GM04503 (cell line): Measurements from ENCODE around the gene ELAPOR2.
"Not testable (repeated sequence)": the region's sequence is repeated elsewhere in the genome, so short reads cannot be mapped to it uniquely, and the experiment has no call there.

Experiments
- DNase-seq: peaks from one replicate; pipeline ENCODE4 v3.0.0-alpha.2; 2012; ENCODE audit warnings: low read depth

Gene ELAPOR2, protein sequence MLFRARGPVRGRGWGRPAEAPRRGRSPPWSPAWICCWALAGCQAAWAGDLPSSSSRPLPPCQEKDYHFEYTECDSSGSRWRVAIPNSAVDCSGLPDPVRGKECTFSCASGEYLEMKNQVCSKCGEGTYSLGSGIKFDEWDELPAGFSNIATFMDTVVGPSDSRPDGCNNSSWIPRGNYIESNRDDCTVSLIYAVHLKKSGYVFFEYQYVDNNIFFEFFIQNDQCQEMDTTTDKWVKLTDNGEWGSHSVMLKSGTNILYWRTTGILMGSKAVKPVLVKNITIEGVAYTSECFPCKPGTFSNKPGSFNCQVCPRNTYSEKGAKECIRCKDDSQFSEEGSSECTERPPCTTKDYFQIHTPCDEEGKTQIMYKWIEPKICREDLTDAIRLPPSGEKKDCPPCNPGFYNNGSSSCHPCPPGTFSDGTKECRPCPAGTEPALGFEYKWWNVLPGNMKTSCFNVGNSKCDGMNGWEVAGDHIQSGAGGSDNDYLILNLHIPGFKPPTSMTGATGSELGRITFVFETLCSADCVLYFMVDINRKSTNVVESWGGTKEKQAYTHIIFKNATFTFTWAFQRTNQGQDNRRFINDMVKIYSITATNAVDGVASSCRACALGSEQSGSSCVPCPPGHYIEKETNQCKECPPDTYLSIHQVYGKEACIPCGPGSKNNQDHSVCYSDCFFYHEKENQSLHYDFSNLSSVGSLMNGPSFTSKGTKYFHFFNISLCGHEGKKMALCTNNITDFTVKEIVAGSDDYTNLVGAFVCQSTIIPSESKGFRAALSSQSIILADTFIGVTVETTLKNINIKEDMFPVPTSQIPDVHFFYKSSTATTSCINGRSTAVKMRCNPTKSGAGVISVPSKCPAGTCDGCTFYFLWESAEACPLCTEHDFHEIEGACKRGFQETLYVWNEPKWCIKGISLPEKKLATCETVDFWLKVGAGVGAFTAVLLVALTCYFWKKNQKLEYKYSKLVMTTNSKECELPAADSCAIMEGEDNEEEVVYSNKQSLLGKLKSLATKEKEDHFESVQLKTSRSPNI

DNA sequence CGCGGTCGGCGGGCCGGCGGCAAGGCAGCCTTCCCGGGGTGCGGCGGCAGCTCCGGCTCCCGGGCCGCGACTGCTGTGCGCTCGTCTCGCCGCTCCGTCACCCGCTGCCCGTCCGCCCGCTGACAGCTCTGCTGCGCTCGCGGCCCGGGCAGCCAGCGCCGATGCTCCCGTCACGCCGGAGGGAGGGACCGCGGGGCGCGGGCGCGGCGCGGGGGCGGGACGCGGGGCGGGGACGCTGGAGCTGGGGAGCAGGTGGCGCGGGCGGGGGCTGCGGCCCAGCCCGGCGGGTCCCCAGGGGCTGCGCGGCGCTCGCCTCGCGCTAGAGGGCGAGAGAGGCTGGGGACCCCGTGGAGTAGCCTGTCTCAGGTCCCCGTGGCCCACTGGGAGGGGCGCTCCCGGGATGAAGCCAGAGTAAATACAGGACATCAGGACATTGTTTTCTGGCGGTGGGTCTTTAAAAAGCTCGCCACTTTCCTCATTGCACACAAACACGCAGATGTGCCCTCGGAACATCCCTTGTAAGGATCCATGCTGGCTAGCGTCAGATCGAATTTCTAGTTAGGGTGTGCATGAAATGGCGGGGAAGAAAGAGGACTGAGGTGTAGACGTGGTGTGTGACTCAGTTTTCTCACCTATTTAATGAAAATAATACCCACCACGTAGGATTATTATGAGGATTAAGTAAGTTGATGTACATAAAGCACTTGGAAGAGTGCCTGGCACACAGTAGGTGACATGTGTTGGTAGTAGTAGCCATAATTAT is at the start of gene ELAPOR2:
ELAPOR2 (minus strand) TSS at position 130 of the 763 bp plus-strand sequence. CDS start 141 bp downstream, outside the sequence.
- DNase-seq: no peak

DNA sequence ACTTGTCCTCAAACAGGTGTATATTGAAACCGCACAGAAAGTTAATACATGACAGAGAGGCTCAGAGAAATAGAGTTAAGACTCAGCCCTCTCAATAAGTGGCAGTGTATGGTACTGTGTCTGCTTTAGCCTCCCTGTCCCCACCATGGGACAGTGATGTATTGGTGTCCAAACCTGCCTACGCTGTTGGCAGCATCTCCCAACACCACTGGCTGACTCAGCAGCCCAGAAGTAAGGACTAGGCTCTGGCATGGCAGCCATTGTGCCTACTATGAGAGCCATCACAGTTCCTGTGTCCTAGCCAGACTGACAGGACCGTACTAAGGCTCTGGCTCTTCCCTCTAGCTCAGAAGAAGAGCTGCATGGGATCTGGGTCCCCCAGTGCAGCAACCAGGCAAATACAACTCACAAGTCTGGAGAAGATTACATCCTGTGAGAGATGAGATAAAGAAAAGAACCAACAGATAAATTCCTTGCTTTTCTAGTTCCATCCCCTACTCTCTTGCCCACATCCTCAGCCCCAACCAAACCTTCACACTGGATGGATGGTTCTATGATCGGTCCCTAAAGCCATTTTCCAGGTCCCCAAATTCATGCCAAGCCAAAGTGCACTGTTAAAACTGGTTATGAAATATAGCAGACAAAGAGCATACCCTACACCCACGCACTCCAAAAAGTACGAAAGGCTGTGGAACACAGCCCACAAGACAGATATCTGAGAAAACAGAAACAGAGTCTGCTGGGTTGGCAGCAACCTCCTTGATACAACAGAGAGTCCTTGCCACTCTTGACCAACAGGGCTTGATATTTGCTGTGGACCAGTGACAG is 48.7 kb upstream of the ELAPOR2 start:
- DNase-seq: no peak

- DNase-seq: no peak
Observed at GRCh38 chr7:87106974-87107612, 47.6 kb upstream of the ELAPOR2 start.

DNA sequence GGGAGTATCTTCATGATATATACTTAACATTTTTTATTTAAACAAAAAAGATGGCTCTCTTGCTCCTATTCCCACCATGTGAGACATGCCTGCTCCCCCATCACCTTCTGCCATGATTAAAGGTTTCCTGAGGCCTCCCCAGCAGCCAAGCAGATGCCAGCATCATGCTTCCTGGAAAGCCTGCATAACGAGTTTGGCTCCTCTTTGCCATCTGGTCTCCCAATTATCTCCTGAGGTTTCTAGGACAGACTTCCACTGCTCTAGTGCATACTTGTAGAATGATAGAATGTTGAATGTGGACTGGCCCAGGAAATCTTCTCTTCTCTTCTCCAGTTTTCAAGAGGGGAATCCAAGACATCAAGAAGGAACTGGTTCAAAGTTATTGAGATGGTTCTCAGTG is 45.9 kb upstream of the ELAPOR2 start:
- no peak for DNase-seq

DNA sequence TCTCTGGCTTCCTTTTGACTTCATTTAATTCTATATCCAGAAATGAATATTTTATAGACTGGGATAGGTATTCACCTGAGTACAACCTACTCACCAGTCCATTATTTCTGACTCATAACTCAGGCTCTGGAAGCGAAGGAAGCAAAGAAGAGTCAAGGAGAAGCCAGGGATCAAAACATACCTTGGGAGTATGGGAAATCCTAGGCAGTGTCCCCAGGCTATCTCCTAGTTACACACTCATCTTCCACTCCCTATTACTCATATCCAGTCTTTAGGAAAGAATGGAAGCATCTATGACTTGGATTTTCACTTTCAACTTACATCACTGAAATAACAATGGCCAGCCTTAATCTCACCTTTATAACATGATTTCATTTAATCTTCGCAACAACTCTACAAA is 40.9 kb upstream of the ELAPOR2 start:
- no peak for DNase-seq

DNA sequence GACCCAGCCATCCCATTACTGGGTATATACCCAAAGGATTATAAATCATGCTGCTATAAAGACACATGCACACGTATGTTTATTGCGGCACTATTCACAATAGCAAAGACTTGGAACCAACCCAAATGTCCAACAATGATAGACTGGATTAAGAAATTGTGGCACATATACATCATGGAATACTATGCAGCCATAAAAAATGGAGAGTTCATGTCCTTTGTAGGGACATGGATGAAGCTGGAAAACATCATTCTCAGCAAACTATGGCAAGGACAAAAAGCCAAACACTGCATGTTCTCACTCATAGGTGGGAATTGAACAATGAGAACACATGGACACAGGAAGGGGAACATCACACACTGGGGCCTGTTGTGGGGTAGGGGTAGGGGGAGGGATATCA is 37.9 kb upstream of the ELAPOR2 start:
- DNase-seq: not testable (repeated sequence)

- no peak for DNase-seq
Observed at GRCh38 chr7:87094322-87094721, 34.9 kb upstream of the ELAPOR2 start.

DNA sequence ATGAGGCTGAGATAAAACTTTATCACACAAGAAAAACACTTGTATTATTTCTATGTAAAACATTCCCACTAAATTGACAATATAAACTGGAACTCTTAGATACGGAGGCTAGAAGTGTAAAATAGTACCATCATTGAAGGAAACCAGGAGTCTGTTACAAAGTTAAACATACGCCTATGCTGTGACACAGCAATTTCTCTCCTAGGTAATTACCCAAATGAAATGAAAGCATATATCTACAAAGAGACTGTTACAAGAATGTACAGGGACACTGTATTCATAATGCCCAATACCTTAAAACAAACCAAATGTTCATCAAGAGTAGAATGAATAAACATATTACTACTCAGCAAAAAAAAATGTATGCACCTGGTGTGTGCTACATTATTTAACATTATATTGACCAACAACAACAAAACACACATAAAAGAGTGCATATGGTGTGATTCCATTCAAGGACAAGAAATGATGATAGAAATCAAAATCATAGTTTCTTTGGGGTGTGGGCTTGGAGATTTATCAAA is 33.2 kb upstream of the ELAPOR2 start:
- DNase-seq: no peak

- no peak for DNase-seq
Observed at GRCh38 chr7:87091487-87092066, 32.1 kb upstream of the ELAPOR2 start.

GRCh38 chr7:87083865-87084519 is 24.5 kb upstream of the ELAPOR2 start:
- no peak for DNase-seq

DNA sequence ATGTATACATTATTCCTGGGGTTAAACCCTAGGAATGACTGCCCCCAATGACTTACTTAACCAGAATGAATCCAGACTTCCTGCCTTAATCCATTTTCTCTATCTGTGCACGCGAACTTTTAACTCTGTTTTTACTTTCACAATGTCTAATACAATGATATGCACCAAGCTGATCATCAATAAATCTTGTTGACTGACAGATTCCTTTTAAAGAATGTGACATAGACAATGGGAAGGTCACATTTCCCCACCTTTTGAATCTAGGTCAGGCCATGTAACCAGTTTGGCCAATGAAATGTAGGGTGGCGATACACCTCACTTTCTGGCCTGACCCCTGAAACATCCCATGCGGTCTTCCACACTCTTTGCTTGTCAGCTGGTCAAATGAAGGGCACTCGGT is 23.2 kb upstream of the ELAPOR2 start:
- DNase-seq: no peak

DNA sequence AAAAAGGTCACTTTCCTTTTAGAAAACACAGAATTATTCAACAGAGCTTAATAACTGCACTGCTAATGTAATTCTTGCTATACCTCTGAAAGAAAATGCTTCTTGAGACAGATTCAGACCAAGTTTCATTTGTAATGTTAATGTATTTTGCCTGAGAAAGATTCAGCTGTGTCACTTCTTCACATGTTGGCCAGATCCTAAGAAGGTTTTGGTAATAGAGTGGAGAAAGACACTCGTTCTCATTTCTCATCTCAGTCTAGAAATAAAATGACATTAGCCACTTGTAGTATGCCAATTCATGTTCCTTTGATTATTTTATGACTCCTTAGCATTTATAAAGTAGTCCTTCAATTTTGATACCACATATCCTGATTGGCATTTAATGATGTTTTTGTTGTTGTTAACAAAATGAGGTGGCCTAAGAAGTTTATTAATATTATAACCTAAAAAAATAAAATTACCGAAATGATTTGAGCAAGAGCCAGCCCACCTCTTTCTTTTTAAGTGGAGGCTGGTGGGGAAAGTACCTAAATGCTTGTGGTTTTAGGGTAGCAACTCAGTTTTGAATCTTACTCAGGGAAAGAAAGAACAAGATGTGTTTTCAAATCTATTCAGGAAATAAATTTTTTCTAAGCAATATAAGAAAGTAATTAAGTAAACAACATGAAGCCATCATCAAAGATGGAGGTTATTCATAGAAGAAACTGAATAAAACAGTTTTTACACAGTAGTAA is 16.4 kb upstream of the ELAPOR2 start:
- DNase-seq: no peak

GRCh38 chr7:87067788-87068187 is 8.3 kb upstream of the ELAPOR2 start:
- no peak for DNase-seq

DNA sequence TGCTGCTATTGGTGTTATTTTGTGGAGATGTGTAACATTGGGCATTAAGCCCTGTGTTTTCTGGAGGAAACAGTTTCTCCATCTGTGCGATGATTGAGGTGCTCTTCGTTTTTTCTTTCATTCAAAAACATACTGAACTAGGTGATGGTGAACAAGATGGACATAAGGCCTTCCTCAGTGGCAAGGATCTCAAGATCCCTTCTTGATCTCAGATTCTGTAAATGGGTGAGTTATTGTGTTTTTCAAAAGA is 759 bp upstream of the ELAPOR2 start:
- DNase-seq: no peak

DNA sequence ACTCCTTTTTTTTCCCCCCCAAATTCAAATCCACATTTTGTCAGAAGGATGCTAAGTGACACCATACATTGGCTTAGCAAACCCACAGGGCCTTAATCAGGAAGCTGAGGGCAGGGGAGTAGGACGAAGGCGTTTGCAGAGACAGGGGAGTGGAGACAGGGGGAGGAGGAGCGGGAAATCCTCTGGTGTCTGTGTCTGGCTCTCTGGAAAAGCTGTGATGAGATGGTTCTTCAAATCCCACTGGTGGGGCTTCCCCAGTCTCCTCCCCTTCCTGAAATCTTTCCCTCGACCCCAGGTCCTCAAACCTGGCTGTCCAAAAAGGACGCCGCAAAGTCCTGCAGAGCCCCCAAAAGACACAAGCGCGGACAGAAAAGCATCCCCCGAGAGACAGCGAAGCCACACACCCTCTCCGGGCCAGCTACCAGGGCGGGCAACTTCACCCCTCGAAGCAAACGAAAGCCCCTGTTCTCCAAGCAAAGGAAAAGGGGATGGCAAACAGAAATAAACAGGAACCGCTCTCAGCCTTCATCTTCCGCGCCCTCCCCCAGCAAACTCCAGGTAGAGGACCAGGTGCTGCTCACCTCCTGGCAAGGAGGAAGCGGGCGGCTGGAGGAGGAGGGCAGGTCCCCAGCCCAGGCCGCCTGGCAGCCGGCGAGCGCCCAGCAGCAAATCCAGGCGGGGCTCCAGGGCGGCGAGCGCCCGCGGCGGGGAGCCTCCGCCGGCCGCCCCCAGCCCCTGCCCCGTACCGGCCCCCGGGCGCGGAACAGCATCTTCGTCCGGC is 520 bp downstream of the ELAPOR2 start:
- DNase-seq: no peak

DNA sequence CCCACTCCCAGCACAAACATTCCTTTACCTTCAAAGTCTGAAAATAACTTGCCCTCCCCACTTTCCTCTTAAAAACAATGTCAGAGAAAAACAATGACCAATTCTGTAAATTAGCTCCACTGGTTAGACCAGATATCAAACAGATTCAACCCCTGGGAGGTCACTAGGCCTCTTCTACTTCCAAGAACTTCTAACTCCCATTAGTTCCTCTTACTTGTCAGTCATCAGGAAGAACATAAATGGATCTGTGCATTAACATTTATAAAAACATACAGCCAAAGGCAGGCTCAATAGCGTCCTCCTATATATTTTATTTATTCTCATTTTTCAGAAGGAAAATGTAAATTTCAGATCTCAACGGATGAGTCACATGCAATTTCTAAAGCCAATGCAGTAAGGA is 2.2 kb downstream of the ELAPOR2 start:
- no peak for DNase-seq

GRCh38 chr7:87056346-87056745 is 3.1 kb downstream of the ELAPOR2 start:
- DNase-seq: peak; percentile 4

DNA sequence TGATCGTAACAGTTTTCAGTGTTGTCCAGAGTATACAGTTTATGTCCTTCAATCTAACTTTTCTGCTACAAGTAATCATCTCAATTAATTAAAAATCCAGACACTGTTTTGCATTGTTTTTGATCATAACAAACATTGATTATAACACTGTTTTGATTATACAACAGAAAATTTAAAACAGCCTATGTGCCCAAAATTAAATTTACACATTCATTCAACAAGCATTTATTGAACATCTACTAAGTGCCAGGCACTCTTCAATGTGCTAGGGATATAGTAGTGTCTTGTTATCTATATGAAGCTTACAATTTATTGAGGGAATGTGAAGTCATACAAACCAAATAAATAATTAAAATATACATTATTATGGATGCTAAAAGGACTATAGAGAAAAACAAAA is 10.6 kb downstream of the ELAPOR2 start:
- DNase-seq: no peak
